Esophagus muscularis mucosa (tissue), 3 donors: ENCODE results near the gene MIGA2.

ENCODE experiments used
- CTCF ChIP-seq, 3 experiments: fragments of 200-600 bp in 2 of 3; fragments of 450-650 bp in 1 of 3; sonication (generic) in 2 of 3; IDR thresholded peaks; one replicate each; pipeline ENCODE4 v1.5.1; 2017 to 2019; ENCODE audit warnings: antibody characterized with exemption in 3 of 3, mild to moderate bottlenecking in 2 of 3, moderate library complexity in 1 of 3
- POLR2AphosphoS5 ChIP-seq, 2 donors: sonication (generic); formaldehyde crosslinking; IDR thresholded peaks; one replicate each; pipeline ENCODE4 v1.6.1; 2017; ENCODE audit warnings: antibody characterized with exemption in 2 of 2

DNA sequence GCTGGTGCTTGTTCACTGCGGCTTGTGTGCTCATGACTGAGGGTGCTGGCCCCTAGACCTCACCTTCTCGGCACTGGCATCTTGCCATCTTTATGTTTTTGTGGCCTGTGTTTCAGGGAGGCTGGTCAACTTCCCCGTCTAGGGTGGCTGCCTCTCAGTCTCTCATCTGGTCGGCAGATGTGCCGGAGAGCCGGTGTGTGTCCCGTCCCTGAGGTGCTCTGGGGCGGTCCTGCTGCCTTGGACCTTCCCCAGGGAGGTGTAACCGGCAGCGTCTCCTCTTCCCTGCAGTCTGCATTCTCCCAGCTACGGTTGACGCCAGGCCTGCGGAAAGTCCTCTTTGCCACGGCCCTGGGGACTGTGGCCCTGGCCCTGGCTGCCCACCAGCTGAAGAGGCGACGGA lies 5.6 kb downstream of the MIGA2 start:
- no peak for TF ChIP-seq CTCF (IDR thresholded peaks at IDR 0.05)
- TF ChIP-seq POLR2AphosphoS5 (IDR thresholded peaks at IDR 0.05), result no peak
